ENCODE measurements around the gene TUBA4B. TPM values are rescaled to one million over a fixed set of nuclear protein-coding genes. Genes with fewer than 3 reads are reported as not detected.

The TUBA4B gene
- total RNA-seq, 6 donors from 2014 or later = 0.26 to 8.9 (median 3.1) TPM

- Histone ChIP-seq H3K4me1 (peaks cover 65 to 84% (median 73%) of the 10 kb centered on the region in 4 donors), H3K4me3 (peak overlapping the region in 3 of 4 donors; percentile 59 to 73 (median 66))
Measured at GRCh38 chr2:219251656-219252055, 1.4 kb upstream of the TUBA4B start.

GRCh38 chr2:219252084-219252483 lies 959 bp upstream of the TUBA4B start:
- peak overlapping the region; percentile 70 to 96 (median 93) for H3K27ac ChIP-seq
- H3K4me1 ChIP-seq = peaks cover 61 to 80% (median 68%) of the 10 kb centered on the region in 4 donors
- H3K27me3 ChIP-seq = no peaks in the 10 kb centered on the region
- TF ChIP-seq POLR2AphosphoS5 (IDR thresholded peaks at IDR 0.05) = no peak
- TF ChIP-seq POLR2A (IDR thresholded peaks at IDR 0.05) = no peak
- no peak for TF ChIP-seq CTCF (IDR thresholded peaks at IDR 0.05)
- no peak for TF ChIP-seq EP300 (IDR thresholded peaks at IDR 0.05)
- no peaks in the 10 kb centered on the region for H3K9me3 ChIP-seq
- 65 to 82% methylated on average over 5 of the region's 5 CpGs for WGBS, 2 donors
- ATAC-seq (ENCODE audit: low FRiP score in 2 of 2) (no peak), DNase-seq (no peak)
- peaks cover 2 to 32% (median 11%) of the 10 kb centered on the region in 4 donors for H3K36me3 ChIP-seq
- peak overlapping the region in 3 of 4 donors; percentile 59 to 73 (median 66) for H3K4me3 ChIP-seq

More at GRCh38 chr2:219251656-219252055, 1.4 kb upstream of the TUBA4B start:
- WGBS, 2 donors = 64 to 71% methylated on average over 4 to 6 of the region's 6 CpGs
- Histone ChIP-seq H3K27ac (peak overlapping the region; percentile 70 to 96 (median 93)), H3K27me3 (no peaks in the 10 kb centered on the region), H3K9me3 (no peaks in the 10 kb centered on the region), H3K36me3 (peaks cover 2 to 36% (median 11%) of the 10 kb centered on the region in 4 donors)
- TF ChIP-seq POLR2AphosphoS5 (IDR thresholded peaks at IDR 0.05) = no peak
- TF ChIP-seq EP300 (IDR thresholded peaks at IDR 0.05) = no peak
- no peak for TF ChIP-seq POLR2A (IDR thresholded peaks at IDR 0.05)
- no peak for TF ChIP-seq CTCF (IDR thresholded peaks at IDR 0.05)
- no peak for DNase-seq
- ATAC-seq (ENCODE audit: low FRiP score in 2 of 2) = no peak

GRCh38 chr2:219252570-219252899 lies 508 bp upstream of the TUBA4B start:
- Histone ChIP-seq H3K4me3 (peak overlapping the region; percentile 59 to 83 (median 70)), H3K36me3 (peaks cover 2 to 29% (median 11%) of the 10 kb centered on the region in 4 donors), H3K4me1 (peaks cover 56 to 76% (median 65%) of the 10 kb centered on the region in 4 donors), H3K27me3 (no peaks in the 10 kb centered on the region), H3K9me3 (no peaks in the 10 kb centered on the region), H3K27ac (peak overlapping the region; percentile 70 to 96 (median 93))
- DNase-seq (no peak), ATAC-seq (ENCODE audit: low FRiP score in 2 of 2) (no peak)
- WGBS, 2 donors = 9 to 18% methylated on average over 4 to 9 of the region's 9 CpGs
- TF ChIP-seq CTCF (IDR thresholded peaks at IDR 0.05) = no peak
- no peak for TF ChIP-seq POLR2A (IDR thresholded peaks at IDR 0.05)
- no peak for TF ChIP-seq POLR2AphosphoS5 (IDR thresholded peaks at IDR 0.05)

- TF ChIP-seq POLR2A (IDR thresholded peaks at IDR 0.05) (peak in 3 of 4 donors; percentile 90 to 98 (median 98)), EP300 (IDR thresholded peaks at IDR 0.05) (no peak), CTCF (IDR thresholded peaks at IDR 0.05) (peak in 4 of 6 experiments; percentile 32 to 53 (median 48)), POLR2AphosphoS5 (IDR thresholded peaks at IDR 0.05) (peak; percentile 93 to 99)
- ATAC-seq (ENCODE audit: low FRiP score in 2 of 2) (peak; percentile 93 to 95), DNase-seq (peak; percentile 94 to 97)
- Histone ChIP-seq H3K4me3 (peak within 1 kb of the TSS; percentile 59 to 83 (median 70)), H3K36me3 (peaks cover 0 to 16% (median 6%) of the 10 kb centered on the region in 4 donors), H3K9me3 (no peaks in the 10 kb centered on the region), H3K27ac (peak within 1 kb of the TSS; percentile 70 to 96 (median 93)), H3K4me1 (peaks cover 43 to 62% (median 51%) of the 10 kb centered on the region in 4 donors), H3K27me3 (no peaks in the 10 kb centered on the region)
- 0% methylated on average over 18 to 33 of the region's 76 CpGs for WGBS, 2 donors
Measured at GRCh38 chr2:219253753-219254589, 928 bp downstream of the TUBA4B start, which contains the start of gene TUBA4A. TSS of gene TUBA4A (minus strand) at chr2:219253918. CDS start at chr2:219253858, 60 bp downstream.

Measured in upper lobe of left lung (tissue), 6 donors.